Daoy (cell line): ENCODE measurements around the gene LTBP3. TPM values are rescaled to one million over a fixed set of nuclear protein-coding genes. Genes with fewer than 3 reads are reported as not detected.

Source experiments
- DNase-seq: peaks from one replicate; pipeline ENCODE4 v3.0.0-alpha.2; 2015; ENCODE audit warnings: low read depth
- total RNA-seq: library from RNA; depleted of rRNA; stranded (reverse); fragments of >200 nt; shearing (Covaris generic); gene quantifications from 2 replicates; pipeline ENCODE4 v1.2.3, GENCODE V29; 2014; rRNA removed

The LTBP3 gene
- total RNA-seq, 1 experiment from 2014 or later = 31.0 TPM

- DNase-seq = no peak
These were observed 61.6 kb downstream of the LTBP3 start for GRCh38 chr11:65496304-65497140.

GRCh38 chr11:65493367-65494176 lies 64.6 kb downstream of the LTBP3 start:
- DNase-seq = peak; percentile 96

GRCh38 chr11:65492637-65493366 lies 65.4 kb downstream of the LTBP3 start:
- peak; percentile 82 for DNase-seq

- DNase-seq = no peak
These were observed 65.8 kb downstream of the LTBP3 start for GRCh38 chr11:65492387-65492636.

- DNase-seq = peak; percentile 91
These were observed 66.4 kb downstream of the LTBP3 start for GRCh38 chr11:65491614-65492386.

- DNase-seq = no peak
These were observed 67.0 kb downstream of the LTBP3 start for GRCh38 chr11:65491163-65491465.

GRCh38 chr11:65489706-65490320 lies 68.3 kb downstream of the LTBP3 start:
- DNase-seq = no peak

GRCh38 chr11:65489035-65489705 lies 69.0 kb downstream of the LTBP3 start:
- DNase-seq = no peak

Other genes with a start within 250 kb of the LTBP3 start
- gene CDC42EP2, start 243.5 kb downstream of the LTBP3 start, total RNA-seq = 2.8 and 2.9 TPM in 2 replicates
- gene DPF2, start 224.5 kb downstream of the LTBP3 start, total RNA-seq = 47.7 and 47.8 TPM in 2 replicates
- gene TIGD3, start 203.6 kb downstream of the LTBP3 start, total RNA-seq = 0.34 and 0.42 TPM in 2 replicates
- gene SLC25A45, start 175.7 kb downstream of the LTBP3 start, total RNA-seq = 0.23 TPM in 1 of 2 replicates, not detected in the other
- gene FRMD8, start 171.7 kb downstream of the LTBP3 start, total RNA-seq = 48.9 and 62.3 TPM in 2 replicates
- gene NEAT1, start 135.6 kb downstream of the LTBP3 start, total RNA-seq = 1.8 and 2.6 TPM in 2 replicates
- 452 and 478 TPM in 2 replicates for gene MALAT1, start 59.3 kb downstream of the LTBP3 start, total RNA-seq
- 69.4 and 84.5 TPM in 2 replicates for gene SCYL1, start 33.3 kb downstream of the LTBP3 start, total RNA-seq
- 77.3 and 117 TPM in 2 replicates for gene ZNRD2, start 12.1 kb upstream of the LTBP3 start, total RNA-seq
- gene FAM89B, start 14.2 kb upstream of the LTBP3 start, total RNA-seq = 23.7 and 30.2 TPM in 2 replicates
- gene EHBP1L1, start 17.7 kb upstream of the LTBP3 start, total RNA-seq = 30.9 and 34.2 TPM in 2 replicates
- not detected in 2 replicates for gene KCNK7, start 37.4 kb upstream of the LTBP3 start, total RNA-seq
- 16.6 and 22.4 TPM in 2 replicates for gene MAP3K11, start 55.9 kb upstream of the LTBP3 start, total RNA-seq
- gene PCNX3, start 57.4 kb upstream of the LTBP3 start, total RNA-seq = 15.1 and 16.2 TPM in 2 replicates
- gene SIPA1, start 79.7 kb upstream of the LTBP3 start, total RNA-seq = 11.1 and 12.6 TPM in 2 replicates
- gene RELA, start 104.6 kb upstream of the LTBP3 start, total RNA-seq = 14.9 and 19.7 TPM in 2 replicates
- 59.4 and 66.9 TPM in 2 replicates for gene KAT5, start 153.9 kb upstream of the LTBP3 start, total RNA-seq
- gene RNASEH2C, start 162.4 kb upstream of the LTBP3 start, total RNA-seq = 61.2 and 80.5 TPM in 2 replicates
- 10.7 and 13.0 TPM in 2 replicates for gene AP5B1, start 222.6 kb upstream of the LTBP3 start, total RNA-seq
- gene OVOL1, start 228.7 kb upstream of the LTBP3 start, total RNA-seq = not detected in 2 replicates